Measurements from ENCODE around the gene HMGN5. TPM values are rescaled to one million over a fixed set of nuclear protein-coding genes. Genes with fewer than 3 reads are reported as not detected.

Gene HMGN5
- 5.1 TPM for total RNA-seq (ENCODE audit: unreplicated experiment)
- long read RNA-seq, partial matches to known transcripts, result 1 of 4 reads
- long read RNA-seq, other reads (novel, unspliced or antisense), result 1 of 4 reads

- H3K4me1 Mint-ChIP-seq (ENCODE audit: unreplicated experiment), result peaks cover 18% of the 10 kb centered on the region
- no peaks in the 10 kb centered on the region for H3K36me3 Mint-ChIP-seq (ENCODE audit: low read depth, unreplicated experiment)
- peak within 1 kb of the TSS; percentile 98 for H3K27ac Mint-ChIP-seq (ENCODE audit: unreplicated experiment)
- peak within 1 kb of the TSS; percentile 100 for H3K4me3 Mint-ChIP-seq (ENCODE audit: unreplicated experiment)
- no peak for TF ChIP-seq CTCF (IDR thresholded peaks at IDR 0.05; ENCODE audit: unreplicated experiment)
- H3K9me3 Mint-ChIP-seq (ENCODE audit: unreplicated experiment), result no peaks in the 10 kb centered on the region
- DNase-seq (ENCODE audit: low spot score), result peak; percentile 59
- no peaks in the 10 kb centered on the region for H3K27me3 Mint-ChIP-seq (ENCODE audit: unreplicated experiment)
These were observed at the start of gene HMGN5, which contains the start of gene SH3BGRL for GRCh38 chrX:81201671-81202455. TSS of gene HMGN5 (minus strand) at chrX:81201913. CDS start at chrX:81121549, 80,364 bp downstream. TSS of gene SH3BGRL (plus strand) at chrX:81202102. CDS start at chrX:81202201, 99 bp downstream.

- Mint-ChIP-seq H3K27me3 (ENCODE audit: unreplicated experiment) (no peaks in the 10 kb centered on the region), H3K27ac (ENCODE audit: unreplicated experiment) (no peak overlapping the region), H3K4me3 (ENCODE audit: unreplicated experiment) (no peak overlapping the region), H3K36me3 (ENCODE audit: low read depth, unreplicated experiment) (peaks cover 33% of the 10 kb centered on the region), H3K4me1 (ENCODE audit: unreplicated experiment) (no peaks in the 10 kb centered on the region), H3K9me3 (ENCODE audit: unreplicated experiment) (no peaks in the 10 kb centered on the region)
- TF ChIP-seq CTCF (IDR thresholded peaks at IDR 0.05; ENCODE audit: unreplicated experiment), result no peak
- no peak for DNase-seq (ENCODE audit: low spot score)
These were observed 40.0 kb upstream of the HMGN5 start for GRCh38 chrX:81241753-81242152.

GRCh38 chrX:81240701-81241331 lies 39.1 kb upstream of the HMGN5 start:
- DNase-seq (ENCODE audit: low spot score), result no peak
- Mint-ChIP-seq H3K27ac (ENCODE audit: unreplicated experiment) (no peak overlapping the region), H3K9me3 (ENCODE audit: unreplicated experiment) (no peaks in the 10 kb centered on the region), H3K4me1 (ENCODE audit: unreplicated experiment) (no peaks in the 10 kb centered on the region), H3K27me3 (ENCODE audit: unreplicated experiment) (no peaks in the 10 kb centered on the region), H3K4me3 (ENCODE audit: unreplicated experiment) (peak overlapping the region; percentile 71), H3K36me3 (ENCODE audit: low read depth, unreplicated experiment) (peaks cover 36% of the 10 kb centered on the region)
- no peak for TF ChIP-seq CTCF (IDR thresholded peaks at IDR 0.05; ENCODE audit: unreplicated experiment)

GRCh38 chrX:81238166-81238565 lies 36.5 kb upstream of the HMGN5 start:
- H3K27ac Mint-ChIP-seq (ENCODE audit: unreplicated experiment), result no peak overlapping the region
- TF ChIP-seq CTCF (IDR thresholded peaks at IDR 0.05; ENCODE audit: unreplicated experiment), result no peak
- DNase-seq (ENCODE audit: low spot score), result no peak
- peak overlapping the region; percentile 27 for H3K4me3 Mint-ChIP-seq (ENCODE audit: unreplicated experiment)
- no peaks in the 10 kb centered on the region for H3K9me3 Mint-ChIP-seq (ENCODE audit: unreplicated experiment)
- H3K27me3 Mint-ChIP-seq (ENCODE audit: unreplicated experiment), result no peaks in the 10 kb centered on the region
- no peaks in the 10 kb centered on the region for H3K4me1 Mint-ChIP-seq (ENCODE audit: unreplicated experiment)
- peaks cover 41% of the 10 kb centered on the region for H3K36me3 Mint-ChIP-seq (ENCODE audit: low read depth, unreplicated experiment)

- DNase-seq (ENCODE audit: low spot score), result no peak
- H3K27me3 Mint-ChIP-seq (ENCODE audit: unreplicated experiment), result no peaks in the 10 kb centered on the region
- H3K4me3 Mint-ChIP-seq (ENCODE audit: unreplicated experiment), result no peak overlapping the region
- H3K9me3 Mint-ChIP-seq (ENCODE audit: unreplicated experiment), result no peaks in the 10 kb centered on the region
- no peak overlapping the region for H3K27ac Mint-ChIP-seq (ENCODE audit: unreplicated experiment)
- H3K36me3 Mint-ChIP-seq (ENCODE audit: low read depth, unreplicated experiment), result peaks cover 42% of the 10 kb centered on the region
- no peak for TF ChIP-seq CTCF (IDR thresholded peaks at IDR 0.05; ENCODE audit: unreplicated experiment)
- no peaks in the 10 kb centered on the region for H3K4me1 Mint-ChIP-seq (ENCODE audit: unreplicated experiment)
These were observed 35.8 kb upstream of the HMGN5 start for GRCh38 chrX:81237516-81237915.
